RWPE2 (cell line): ENCODE data around the gene LRIG2.
A peak's percentile ranks its signal among the peaks of the same experiment; 100 is the strongest.
"Not testable (repeated sequence)": the region's sequence is repeated elsewhere in the genome, so short reads cannot be mapped to it uniquely, and the experiment has no call there.

ENCODE experiments used
- ATAC-seq: fragments of 200-7000 bp; cut with Tn5 transposase; 3 replicates; pipeline ENCODE4 v1.9.1; 2021; ENCODE audit warnings: low read depth
- DNase-seq: peaks from one replicate; pipeline ENCODE4 v3.0.0-alpha.2; 2020; ENCODE audit warnings: low spot score
- H3K27ac ChIP-seq: fragments of 450-650 bp; 2 replicates; pipeline ENCODE4 v1.5.1; 2017; ENCODE audit warnings: mild to moderate bottlenecking; ENCODE audit not compliant: poor library complexity, severe bottlenecking
- H3K27me3 ChIP-seq: fragments of 250-450 bp; sonication (Bioruptor Pico); 2 replicates; pipeline ENCODE4 v1.5.1; 2021; ENCODE audit warnings: mild to moderate bottlenecking, moderate library complexity; ENCODE audit not compliant: insufficient read depth, poor library complexity, severe bottlenecking
- H3K36me3 ChIP-seq: fragments of 250-450 bp; sonication (Bioruptor Pico); 2 replicates; pipeline ENCODE4 v1.5.1; 2020; ENCODE audit warnings: low read depth, mild to moderate bottlenecking, moderate library complexity
- H3K4me1 ChIP-seq: fragments of 250-450 bp; sonication (Bioruptor Pico); 2 replicates; pipeline ENCODE4 v1.5.1; 2021; ENCODE audit warnings: mild to moderate bottlenecking, moderate library complexity; ENCODE audit not compliant: insufficient read depth, poor library complexity, severe bottlenecking
- H3K4me3 ChIP-seq: fragments of 250-450 bp; sonication (Bioruptor Pico); 2 replicates; pipeline ENCODE4 v1.5.1; 2021; ENCODE audit warnings: mild to moderate bottlenecking, moderate library complexity; ENCODE audit not compliant: severe bottlenecking
- H3K9me3 ChIP-seq: fragments of 250-450 bp; sonication (Bioruptor Pico); 2 replicates; pipeline ENCODE4 v1.5.1; 2021; ENCODE audit warnings: mild to moderate bottlenecking, moderate library complexity; ENCODE audit not compliant: severe bottlenecking
- CTCF ChIP-seq: fragments of 450-650 bp; IDR thresholded peaks from one replicate; pipeline ENCODE4 v1.5.1; 2017; ENCODE audit warnings: mild to moderate bottlenecking, moderate library complexity; ENCODE audit not compliant: poor library complexity, severe bottlenecking

The LRIG2 gene

GRCh38 chr1:113058941-113059706 is 13.9 kb upstream of the LRIG2 start:
- Histone ChIP-seq H3K4me3 (no peak overlapping the region), H3K27me3 (no peaks in the 10 kb centered on the region), H3K27ac (no peak overlapping the region), H3K36me3 (no peaks in the 10 kb centered on the region), H3K4me1 (no peaks in the 10 kb centered on the region), H3K9me3 (no peaks in the 10 kb centered on the region)
- ATAC-seq, result no peak
- DNase-seq, result no peak
- no peak for TF ChIP-seq CTCF

- not testable (repeated sequence) for H3K9me3 ChIP-seq, H3K4me3 ChIP-seq, H3K27ac ChIP-seq, H3K4me1 ChIP-seq, H3K36me3 ChIP-seq, DNase-seq, ATAC-seq, H3K27me3 ChIP-seq
Measured at GRCh38 chr1:113063456-113063855, 9.5 kb upstream of the LRIG2 start.

- H3K27me3 ChIP-seq, result no peaks in the 10 kb centered on the region
- DNase-seq (no peak), ATAC-seq (no peak)
- H3K36me3 ChIP-seq, result peaks cover 15% of the 10 kb centered on the region
- H3K4me1 ChIP-seq, result peaks cover 7% of the 10 kb centered on the region
- H3K27ac ChIP-seq, result peak overlapping the region; percentile 54
- no peaks in the 10 kb centered on the region for H3K9me3 ChIP-seq
- H3K4me3 ChIP-seq, result peak overlapping the region; percentile 85
- TF ChIP-seq CTCF, result no peak
Measured at GRCh38 chr1:113072141-113072756, 749 bp upstream of the LRIG2 start.

GRCh38 chr1:113073479-113073950 is 517 bp downstream of the LRIG2 start:
- ATAC-seq, result no peak; the same call in 2 of the 3 replicates
- DNase-seq, result peak; percentile 55
- no peak for TF ChIP-seq CTCF

GRCh38 chr1:113074237-113074636 is 1.2 kb downstream of the LRIG2 start:
- peak overlapping the region; percentile 54 for H3K27ac ChIP-seq

More at GRCh38 chr1:113073479-113073950, 517 bp downstream of the LRIG2 start:
- peak overlapping the region; percentile 85 for H3K4me3 ChIP-seq
- peaks cover 28% of the 10 kb centered on the region for H3K36me3 ChIP-seq
- H3K27ac ChIP-seq, result peak overlapping the region; percentile 54
- H3K27me3 ChIP-seq, result no peaks in the 10 kb centered on the region
- H3K9me3 ChIP-seq, result no peaks in the 10 kb centered on the region
- peaks cover 7% of the 10 kb centered on the region for H3K4me1 ChIP-seq

GRCh38 chr1:113077978-113078377 is 5.0 kb downstream of the LRIG2 start:
- H3K9me3 ChIP-seq, H3K27me3 ChIP-seq, ATAC-seq, DNase-seq, H3K4me3 ChIP-seq, H3K4me1 ChIP-seq, H3K27ac ChIP-seq: not testable (repeated sequence)
- H3K36me3 ChIP-seq, result peaks cover 59% of the 10 kb centered on the region

More at GRCh38 chr1:113074237-113074636, 1.2 kb downstream of the LRIG2 start:
- Histone ChIP-seq H3K27me3 (no peaks in the 10 kb centered on the region), H3K9me3 (no peaks in the 10 kb centered on the region), H3K4me3 (peak overlapping the region; percentile 85), H3K36me3 (peaks cover 33% of the 10 kb centered on the region), H3K4me1 (peaks cover 7% of the 10 kb centered on the region)
- ATAC-seq (no peak), DNase-seq (no peak)
- TF ChIP-seq CTCF, result no peak
